Muscle layer of duodenum (tissue), 2 donors: ENCODE results near the gene PBRM1.
"Not testable (repeated sequence)": the region's sequence is repeated elsewhere in the genome, so short reads cannot be mapped to it uniquely, and the experiment has no call there.

Experiments
- H3K27ac ChIP-seq: one replicate; pipeline ENCODE4 v1.7.0; 2013; ENCODE audit warnings: mild to moderate bottlenecking, low read length
- H3K27me3 ChIP-seq: one replicate; pipeline ENCODE4 v1.7.0; 2013; ENCODE audit warnings: low read depth, mild to moderate bottlenecking, control low read depth, low read length
- H3K36me3 ChIP-seq, 2 donors: one replicate each; pipeline ENCODE4 v1.7.0; 2013; ENCODE audit warnings: low read length in 2 of 2, control low read depth in 1 of 2, mild to moderate bottlenecking in 1 of 2; ENCODE audit not compliant: insufficient read depth in 2 of 2, control insufficient read depth in 1 of 2
- H3K4me1 ChIP-seq, 2 donors: one replicate each; pipeline ENCODE4 v1.7.0; 2013; ENCODE audit warnings: low read length in 2 of 2, mild to moderate bottlenecking in 2 of 2, control low read depth in 1 of 2, moderate library complexity in 1 of 2; ENCODE audit not compliant: insufficient read depth in 2 of 2, control insufficient read depth in 1 of 2
- H3K4me3 ChIP-seq, 2 donors: one replicate each; pipeline ENCODE4 v1.7.0; 2013; ENCODE audit warnings: low read length in 2 of 2, low read depth in 1 of 2, mild to moderate bottlenecking in 1 of 2
- H3K9me3 ChIP-seq, 2 donors: one replicate each; pipeline ENCODE4 v1.7.0; 2013; ENCODE audit warnings: low read length in 2 of 2, control low read depth in 1 of 2, mild to moderate bottlenecking in 1 of 2; ENCODE audit not compliant: control insufficient read depth in 1 of 2
- donor health status: healthy.

Gene PBRM1

DNA sequence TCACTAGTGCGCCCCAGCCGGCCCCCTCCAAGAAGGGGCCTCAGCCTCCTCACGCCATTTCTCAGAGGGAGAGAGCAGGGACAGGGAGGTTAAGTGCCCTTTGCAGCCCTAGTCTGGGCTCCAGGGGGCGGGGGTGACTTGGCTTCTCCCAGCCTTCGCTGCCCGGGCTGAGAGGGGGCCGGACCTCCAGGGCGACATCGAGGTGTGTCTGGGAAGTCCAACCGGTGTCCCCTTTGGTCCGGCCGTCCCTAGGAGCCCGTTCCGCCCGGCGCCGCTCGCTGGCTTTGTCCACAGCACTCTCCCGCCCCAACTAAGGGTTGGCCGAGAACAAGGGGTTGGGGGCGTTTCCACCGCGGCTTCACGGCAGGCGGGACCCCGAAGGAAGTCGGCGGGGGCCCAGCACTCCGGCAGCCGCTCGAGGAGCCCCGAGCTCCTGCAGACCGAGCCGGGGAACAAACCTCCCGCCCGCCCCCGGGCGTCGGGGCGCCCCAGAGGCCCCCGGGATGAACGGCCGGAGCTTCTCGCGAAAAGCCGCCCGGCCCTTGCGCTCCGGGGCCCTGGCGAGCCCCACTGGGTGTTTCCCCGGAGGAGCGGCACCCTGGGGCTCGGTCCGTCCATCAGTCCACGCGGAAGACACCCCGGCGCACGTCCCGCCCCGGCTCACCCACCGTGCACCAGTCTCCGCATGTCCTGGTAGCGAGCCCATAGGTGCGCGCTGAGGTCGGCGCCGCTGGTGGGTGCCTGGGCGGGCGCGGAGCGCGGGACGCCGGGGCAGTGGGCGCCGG is 152.7 kb downstream of the PBRM1 start:
- Histone ChIP-seq H3K36me3 (peaks cover 0 to 1% of the 10 kb centered on the region in 2 donors), H3K27ac (no peak overlapping the region), H3K27me3 (no peaks in the 10 kb centered on the region), H3K4me1 (peaks cover 7 to 18% of the 10 kb centered on the region in 2 donors), H3K4me3 (peak overlapping the region in 1 of 2 donors; percentile 62), H3K9me3 (no peaks in the 10 kb centered on the region)

DNA sequence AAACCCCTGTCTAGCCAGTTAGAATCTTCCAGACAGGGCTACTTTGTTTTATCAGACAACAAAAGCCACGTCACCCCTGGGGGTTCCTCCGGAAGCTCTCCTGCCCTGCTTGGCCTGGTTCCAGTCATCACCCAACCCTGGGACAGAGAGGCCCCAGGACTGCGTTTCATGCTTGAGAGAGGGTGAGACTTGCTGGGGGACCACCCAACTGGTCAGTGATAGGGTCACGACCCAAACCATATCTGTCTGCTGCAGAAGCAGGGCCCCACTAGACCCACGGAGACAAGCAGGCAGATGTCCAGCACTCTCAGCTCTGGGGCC is 153.2 kb downstream of the PBRM1 start:
- peaks cover 0 to 7% of the 10 kb centered on the region in 2 donors for H3K36me3 ChIP-seq
- H3K27me3 ChIP-seq, result no peaks in the 10 kb centered on the region
- H3K4me3 ChIP-seq, result peak overlapping the region in 1 of 2 donors; percentile 62
- peaks cover 1 to 12% of the 10 kb centered on the region in 2 donors for H3K4me1 ChIP-seq
- no peak overlapping the region for H3K27ac ChIP-seq
- no peaks in the 10 kb centered on the region for H3K9me3 ChIP-seq

DNA sequence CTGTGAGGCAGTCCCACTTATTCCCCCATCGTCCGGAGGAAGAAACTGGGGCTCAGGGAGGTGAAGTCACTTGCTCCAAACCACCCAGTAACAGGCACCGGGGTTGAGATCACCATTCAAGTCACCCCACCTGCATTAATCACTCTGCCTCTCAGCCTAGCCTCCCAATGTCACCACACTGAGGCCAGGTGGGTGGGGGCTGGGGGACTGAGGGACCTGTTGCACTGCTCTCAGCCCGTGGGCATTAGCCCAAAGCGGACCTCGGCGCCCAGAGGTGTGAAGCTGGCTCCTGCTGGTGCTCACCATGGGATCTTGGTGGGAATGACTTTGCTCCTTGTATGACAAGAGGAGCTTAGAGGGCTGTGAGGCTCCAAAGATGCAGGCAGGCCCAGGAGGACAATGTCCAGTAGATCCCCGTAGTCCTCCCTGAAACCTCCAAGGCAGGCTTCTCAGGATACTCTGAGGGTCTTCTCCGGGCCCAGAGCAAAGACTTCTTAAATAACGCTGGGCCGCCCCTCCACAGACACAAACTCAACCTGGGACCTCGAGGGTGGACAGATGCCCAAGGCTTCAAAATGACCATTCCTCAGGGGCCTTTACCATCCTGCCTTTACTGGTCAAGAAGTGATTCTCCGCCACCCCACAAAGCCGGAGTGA is 153.7 kb downstream of the PBRM1 start:
- peaks cover 0 to 9% of the 10 kb centered on the region in 2 donors for H3K4me1 ChIP-seq
- no peak overlapping the region for H3K4me3 ChIP-seq
- no peak overlapping the region for H3K27ac ChIP-seq
- H3K9me3 ChIP-seq, result no peaks in the 10 kb centered on the region
- no peaks in the 10 kb centered on the region for H3K27me3 ChIP-seq
- peaks cover 0 to 9% of the 10 kb centered on the region in 2 donors for H3K36me3 ChIP-seq

DNA sequence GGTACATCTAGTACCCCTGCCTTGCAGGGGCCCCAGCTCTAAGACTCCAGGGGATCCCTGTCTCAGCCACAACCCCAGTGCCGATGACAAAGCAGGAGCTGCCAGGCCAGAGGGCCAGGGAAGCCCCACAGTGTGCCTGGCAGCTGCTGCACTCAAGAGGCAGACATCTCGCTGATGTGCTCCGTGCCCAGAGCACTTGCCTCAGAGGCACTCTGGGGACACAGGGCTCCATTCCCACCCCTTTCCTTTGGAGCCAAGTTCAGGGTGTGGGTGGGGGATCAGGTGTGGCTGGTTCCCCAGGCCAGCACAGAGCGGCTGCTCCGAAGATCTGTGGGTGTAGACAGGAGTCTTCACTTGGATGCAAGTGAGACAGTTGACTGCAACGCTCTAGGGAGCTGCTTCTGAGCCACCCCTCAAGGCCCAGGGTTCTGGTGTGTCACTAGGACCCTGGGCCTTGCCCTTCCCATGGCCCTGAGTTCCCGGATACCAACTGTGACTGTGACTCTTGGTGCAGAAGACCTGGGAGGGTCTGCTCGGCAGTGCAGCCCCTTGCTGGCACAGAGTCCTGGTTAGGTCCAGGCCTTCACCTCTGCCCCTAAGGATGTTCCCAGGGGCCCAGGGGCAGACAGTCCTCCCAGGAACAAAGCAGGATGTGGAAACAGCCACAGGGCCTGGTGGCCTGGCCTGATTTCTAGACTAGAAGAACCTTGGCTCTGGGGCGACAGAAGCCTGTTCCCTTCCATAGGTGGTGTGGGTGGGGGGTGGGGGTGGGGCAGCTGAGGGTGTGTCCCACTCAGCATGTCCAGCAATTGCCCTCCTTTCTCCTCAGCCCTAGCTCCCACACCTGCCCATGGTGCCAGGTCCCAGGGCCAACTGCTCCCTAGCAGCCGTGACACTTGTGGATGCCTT is 154.5 kb downstream of the PBRM1 start:
- peaks cover 0 to 9% of the 10 kb centered on the region in 2 donors for H3K36me3 ChIP-seq
- no peak overlapping the region for H3K27ac ChIP-seq
- no peaks in the 10 kb centered on the region for H3K9me3 ChIP-seq
- no peak overlapping the region for H3K4me3 ChIP-seq
- no peaks in the 10 kb centered on the region for H3K27me3 ChIP-seq
- H3K4me1 ChIP-seq, result peaks cover 0 to 9% of the 10 kb centered on the region in 2 donors

DNA sequence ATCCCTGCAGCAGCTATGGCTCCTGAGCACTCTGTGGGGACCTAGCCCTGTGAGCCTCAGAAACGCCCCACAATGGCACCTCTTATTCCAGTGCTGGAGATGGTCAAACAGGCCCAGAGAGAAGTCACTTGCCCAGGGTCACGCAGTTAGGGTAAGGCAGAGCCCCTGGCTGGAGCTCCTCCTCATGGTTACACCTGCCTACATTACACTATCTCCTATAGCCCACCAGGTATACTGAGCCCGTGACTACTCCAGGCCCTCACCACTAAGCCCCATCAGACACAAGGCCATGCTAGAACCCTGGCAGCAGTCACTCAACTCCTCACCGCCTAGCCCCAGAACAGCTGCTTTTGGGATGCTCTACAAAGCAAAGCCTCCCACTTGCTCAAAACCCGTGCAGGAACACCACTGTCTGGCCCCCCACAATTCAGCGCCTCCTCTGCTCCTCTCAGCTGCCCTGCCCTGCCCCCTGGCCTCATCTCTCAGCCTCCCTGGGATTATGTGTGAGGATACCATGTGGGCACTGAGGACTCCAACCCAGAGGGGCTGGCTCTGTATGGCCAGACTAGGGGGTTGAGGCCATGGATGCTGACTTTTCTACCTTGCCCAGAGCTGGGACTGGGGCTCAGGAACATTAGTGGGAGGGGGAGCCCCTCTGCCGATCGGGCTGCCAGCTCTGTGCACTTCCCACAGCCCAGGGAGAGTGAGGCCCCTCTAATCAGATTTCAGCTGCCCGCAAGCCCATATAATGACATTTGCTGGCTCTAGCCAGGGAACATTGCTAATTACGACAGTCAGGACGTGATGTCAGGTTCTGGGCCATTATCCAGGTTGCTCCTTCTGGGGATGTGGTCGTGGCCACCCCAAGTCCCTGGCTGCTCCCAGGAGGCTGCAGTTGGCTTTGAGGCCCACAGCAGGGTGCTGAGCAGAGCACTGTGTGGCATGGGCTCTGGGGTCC is 156.1 kb downstream of the PBRM1 start:
- Histone ChIP-seq H3K27me3 (no peaks in the 10 kb centered on the region), H3K4me3 (no peak overlapping the region), H3K36me3 (peaks cover 0 to 9% of the 10 kb centered on the region in 2 donors), H3K4me1 (peaks cover 0 to 9% of the 10 kb centered on the region in 2 donors), H3K27ac (no peak overlapping the region), H3K9me3 (no peaks in the 10 kb centered on the region)

DNA sequence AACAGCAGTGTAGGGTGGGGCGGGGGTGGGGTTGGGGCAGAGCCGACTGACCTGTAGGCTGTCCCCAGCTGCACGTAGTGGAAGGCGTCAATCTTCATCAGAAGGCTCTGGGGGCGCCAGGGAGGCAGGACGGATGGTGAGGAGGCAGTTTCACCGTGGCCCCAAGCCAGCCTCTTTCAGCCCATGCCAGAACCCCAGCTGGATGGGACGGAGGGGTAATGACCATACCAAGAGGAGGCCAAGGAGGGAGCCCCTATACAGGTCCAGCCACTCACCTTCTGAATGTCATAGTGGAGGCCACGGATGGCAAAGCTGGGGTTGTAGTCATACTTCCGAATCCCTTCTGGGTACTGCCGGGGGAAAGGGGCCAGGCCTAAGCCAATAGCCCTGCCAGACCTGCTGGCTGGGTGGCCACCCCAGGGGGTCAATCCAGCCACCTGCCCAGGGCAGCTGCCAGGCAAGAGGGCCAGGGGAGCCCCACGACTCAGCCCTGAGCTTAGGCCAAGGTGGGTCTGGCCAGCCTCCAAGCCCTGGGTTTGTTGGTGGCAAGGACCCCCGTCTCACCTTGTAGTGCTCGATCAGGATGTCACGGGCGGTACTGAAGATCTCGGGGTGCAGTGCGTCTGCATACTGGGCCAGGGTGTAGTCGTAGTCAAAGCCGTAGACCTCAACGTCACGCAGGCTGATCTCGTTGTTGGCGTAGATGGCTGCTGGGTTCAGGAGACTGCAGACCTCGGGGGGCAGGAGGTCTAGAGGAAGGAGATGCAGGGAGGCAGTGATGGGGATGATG is 156.9 kb downstream of the PBRM1 start:
- peaks cover 0 to 9% of the 10 kb centered on the region in 2 donors for H3K36me3 ChIP-seq
- H3K27me3 ChIP-seq, result no peaks in the 10 kb centered on the region
- H3K4me1 ChIP-seq, result peaks cover 0 to 9% of the 10 kb centered on the region in 2 donors
- no peak overlapping the region for H3K27ac ChIP-seq
- no peak overlapping the region for H3K4me3 ChIP-seq
- no peaks in the 10 kb centered on the region for H3K9me3 ChIP-seq

DNA sequence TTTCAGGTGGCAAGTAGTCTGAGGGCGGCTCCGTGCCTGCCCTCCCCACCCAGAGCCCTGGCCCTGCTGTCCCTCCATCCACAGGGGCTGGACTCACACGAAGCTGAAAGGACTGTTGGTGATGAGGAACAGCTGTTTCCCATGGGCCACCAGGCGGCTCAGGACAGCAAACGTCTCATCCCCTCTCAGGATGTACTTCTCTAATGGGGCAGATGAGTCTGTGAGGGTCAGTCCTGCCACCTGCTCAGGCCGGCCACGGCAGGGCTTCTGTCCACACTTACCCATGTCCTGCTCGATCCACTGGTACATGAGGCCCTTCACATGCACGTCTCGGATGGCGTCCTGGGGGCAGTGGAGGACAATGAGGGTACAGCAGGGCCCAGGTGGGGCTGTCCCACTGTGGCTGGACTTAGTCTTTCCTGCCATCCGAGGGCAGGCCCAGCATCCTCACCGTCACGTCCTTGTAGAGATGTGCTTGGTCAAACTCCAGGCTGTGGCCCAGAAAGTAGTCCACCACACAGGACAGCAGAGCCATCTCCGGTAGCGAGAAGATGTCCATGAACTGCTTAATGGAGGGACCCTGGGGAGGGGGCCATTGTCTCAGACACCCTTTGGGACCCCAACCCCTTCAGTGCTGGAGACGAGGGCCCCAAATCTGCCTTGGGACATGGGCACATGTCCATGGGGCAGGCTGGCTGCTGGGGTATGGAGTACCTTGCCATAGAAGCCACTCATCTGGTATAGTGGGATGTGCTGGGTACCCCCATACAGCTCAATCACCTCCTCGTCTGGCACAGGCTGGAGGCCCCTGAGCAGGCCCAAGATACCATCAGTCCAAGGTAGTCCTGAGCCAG is 157.8 kb downstream of the PBRM1 start:
- peaks cover 0 to 8% of the 10 kb centered on the region in 2 donors for H3K4me1 ChIP-seq
- peaks cover 0 to 9% of the 10 kb centered on the region in 2 donors for H3K36me3 ChIP-seq
- no peaks in the 10 kb centered on the region for H3K27me3 ChIP-seq
- no peak overlapping the region for H3K27ac ChIP-seq
- H3K4me3 ChIP-seq, result no peak overlapping the region
- H3K9me3 ChIP-seq, result no peaks in the 10 kb centered on the region

DNA sequence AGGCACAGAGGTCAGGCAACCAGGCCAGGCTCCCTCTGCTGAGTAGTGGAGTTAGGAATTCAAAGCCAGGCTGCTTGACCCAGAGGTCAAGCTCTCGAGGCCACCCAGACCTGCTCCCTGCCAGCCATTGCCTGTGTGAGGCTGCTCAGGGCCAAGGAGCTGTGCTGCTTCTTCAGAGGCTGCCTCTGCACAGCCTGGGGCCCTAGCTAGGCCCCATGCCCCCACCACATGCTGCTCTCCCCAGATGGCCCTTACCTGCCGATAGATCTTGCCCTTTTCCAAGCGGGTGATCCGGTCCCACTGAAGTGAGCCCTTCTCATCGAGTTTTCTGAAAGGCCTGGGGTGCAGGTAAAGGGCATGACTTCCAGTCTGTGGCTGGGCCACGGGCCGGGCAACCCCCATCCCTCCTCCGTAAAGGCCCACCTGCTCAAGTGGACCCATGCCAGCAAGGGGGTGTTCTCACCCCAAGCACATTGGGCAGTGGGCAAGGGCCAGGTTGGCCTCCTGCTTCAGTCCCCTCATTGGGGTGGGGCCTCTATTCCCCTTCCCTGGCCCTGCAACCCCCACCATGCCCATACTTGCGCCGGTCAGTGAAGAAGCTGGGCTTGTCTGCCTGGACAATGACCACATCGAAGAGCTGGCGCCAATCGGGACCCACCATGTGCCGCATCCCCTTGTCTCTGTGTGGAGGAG is 158.5 kb downstream of the PBRM1 start:
- Histone ChIP-seq H3K27ac (no peak overlapping the region), H3K9me3 (no peaks in the 10 kb centered on the region), H3K4me3 (no peak overlapping the region), H3K36me3 (peaks cover 0 to 9% of the 10 kb centered on the region in 2 donors), H3K4me1 (peaks cover 0 to under 1% of the 10 kb centered on the region in 2 donors), H3K27me3 (no peaks in the 10 kb centered on the region)

DNA sequence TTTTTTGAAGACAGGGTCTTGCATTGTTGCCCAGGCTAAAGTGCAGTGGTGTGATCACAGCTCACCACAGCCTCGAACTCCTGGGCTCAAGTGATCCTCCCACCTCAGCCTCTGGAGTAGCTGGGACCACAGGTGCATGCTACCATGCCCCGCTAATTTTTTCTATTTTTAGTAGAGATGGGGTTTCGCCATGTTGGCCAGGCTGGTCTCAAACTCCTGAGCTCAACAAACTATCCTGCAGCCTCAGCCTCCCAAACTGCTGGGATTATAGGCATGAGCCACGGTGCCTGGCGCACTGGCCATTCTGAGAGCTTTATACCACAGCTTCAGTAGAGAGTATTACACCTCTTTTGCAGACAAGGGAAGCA is 159.1 kb downstream of the PBRM1 start:
- not testable (repeated sequence) for H3K36me3 ChIP-seq, H3K4me3 ChIP-seq, H3K27ac ChIP-seq, H3K27me3 ChIP-seq, H3K9me3 ChIP-seq, H3K4me1 ChIP-seq
